Stimulated activated CD8-positive, alpha-beta memory T cell treated with anti-CD3 and anti-CD28 coated beads, Interleukin-4, amount 100 ng/mL, for 48 hours (primary cell): ENCODE results near the gene KDM4B.

Experiments
- DNase-seq: peaks from one replicate; pipeline ENCODE4 v3.0.0-alpha.2; 2020

KDM4B gene

DNA sequence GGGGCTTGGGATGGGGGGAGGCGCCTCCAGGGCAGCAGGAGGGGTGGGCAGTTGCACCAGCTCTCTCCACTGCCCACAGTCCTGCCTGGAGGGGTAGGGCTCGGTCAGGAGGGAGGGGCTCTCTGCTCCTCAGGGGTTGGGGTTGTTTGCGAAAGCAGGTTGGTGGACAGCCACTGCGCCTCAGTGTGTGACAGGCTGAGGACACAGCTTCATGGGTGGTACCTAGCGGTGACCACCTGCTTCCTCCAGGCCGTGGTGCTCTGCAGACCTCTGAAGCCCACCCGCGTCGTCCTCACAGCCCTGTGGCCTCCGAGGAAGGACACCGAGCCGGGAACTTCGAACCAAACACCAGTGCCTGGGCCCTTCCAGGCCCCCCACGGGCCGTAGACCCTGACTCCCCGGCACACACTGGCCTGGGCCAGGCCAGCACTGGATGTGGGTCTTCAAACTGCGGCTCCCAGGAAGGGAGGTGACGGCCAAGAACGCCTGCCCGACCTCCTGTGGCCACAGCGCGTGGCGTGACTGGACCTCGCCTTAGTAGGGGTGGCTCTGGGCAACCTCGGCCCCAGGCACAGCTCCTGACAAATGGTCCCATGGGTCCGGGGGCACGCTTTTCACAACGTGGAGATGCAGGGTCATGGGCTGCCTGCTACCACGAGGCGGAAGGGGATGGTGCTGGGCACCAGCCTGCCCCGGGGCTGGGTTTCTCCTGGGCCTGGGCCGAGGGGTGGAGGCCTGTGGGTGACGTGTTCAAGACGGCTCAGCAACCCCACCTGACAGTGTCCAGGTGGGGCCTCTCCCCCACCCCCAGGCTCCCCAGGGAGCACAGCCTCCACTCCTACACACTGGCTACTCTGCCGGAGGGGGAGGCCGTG lies 173.2 kb downstream of the KDM4B start:
- DNase-seq = no peak

DNA sequence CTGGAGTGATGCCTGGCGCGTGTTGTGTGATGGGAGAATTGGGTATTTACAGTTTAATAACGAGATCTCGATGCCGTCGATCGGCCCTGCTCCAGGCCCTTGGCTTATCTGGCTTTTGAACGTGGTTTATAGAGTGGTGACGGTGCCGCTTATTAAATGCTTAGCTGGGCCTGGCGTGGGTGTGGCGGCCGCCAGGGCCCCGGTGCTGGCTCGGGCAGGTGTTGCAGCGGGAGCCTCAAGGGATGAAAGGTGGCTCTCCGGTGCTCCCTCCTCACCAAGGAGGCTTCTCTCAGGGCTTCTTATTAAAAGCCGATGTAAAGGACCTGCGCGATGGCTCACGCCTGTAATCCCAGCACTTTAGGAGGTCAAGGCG lies 173.8 kb downstream of the KDM4B start:
- no peak for DNase-seq

DNA sequence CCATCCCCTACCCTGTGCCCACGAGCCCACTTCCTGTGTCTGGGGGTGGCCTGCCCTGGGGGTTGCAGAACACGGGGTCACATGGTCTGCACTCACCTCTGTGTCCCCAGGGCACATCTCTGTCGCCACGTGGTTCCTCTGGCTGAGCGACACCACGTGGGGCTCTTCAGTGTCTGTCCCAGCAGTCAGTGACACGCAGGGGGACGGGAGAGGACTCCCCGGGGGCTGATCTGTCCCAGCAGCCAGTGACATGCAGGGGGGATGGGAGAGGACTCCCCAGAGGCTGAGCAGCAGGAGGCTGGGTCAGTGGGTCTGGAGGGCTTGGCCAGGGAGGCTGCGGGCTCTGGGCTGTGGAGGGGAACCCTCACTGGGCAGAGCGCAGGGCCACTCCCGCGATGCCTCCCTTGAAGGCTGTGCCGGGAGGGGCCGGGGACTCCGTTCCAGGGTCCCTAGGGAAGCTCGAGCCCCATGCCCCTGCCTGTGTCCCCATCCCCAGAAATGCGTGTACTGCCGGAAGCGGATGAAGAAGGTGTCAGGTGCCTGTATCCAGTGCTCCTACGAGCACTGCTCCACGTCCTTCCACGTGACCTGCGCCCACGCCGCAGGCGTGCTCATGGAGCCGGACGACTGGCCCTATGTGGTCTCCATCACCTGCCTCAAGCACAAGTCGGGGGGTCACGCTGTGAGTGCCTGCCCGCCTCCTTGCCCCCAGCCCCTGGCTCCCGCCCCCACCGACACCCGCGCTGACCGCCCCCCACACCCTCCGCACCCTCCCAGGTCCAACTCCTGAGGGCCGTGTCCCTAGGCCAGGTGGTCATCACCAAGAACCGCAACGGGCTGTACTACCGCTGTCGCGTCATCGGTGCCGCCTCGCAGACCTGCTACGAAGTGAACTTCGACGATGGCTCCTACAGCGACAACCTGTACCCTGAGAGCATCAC lies 174.8 kb downstream of the KDM4B start:
- no peak for DNase-seq

DNA sequence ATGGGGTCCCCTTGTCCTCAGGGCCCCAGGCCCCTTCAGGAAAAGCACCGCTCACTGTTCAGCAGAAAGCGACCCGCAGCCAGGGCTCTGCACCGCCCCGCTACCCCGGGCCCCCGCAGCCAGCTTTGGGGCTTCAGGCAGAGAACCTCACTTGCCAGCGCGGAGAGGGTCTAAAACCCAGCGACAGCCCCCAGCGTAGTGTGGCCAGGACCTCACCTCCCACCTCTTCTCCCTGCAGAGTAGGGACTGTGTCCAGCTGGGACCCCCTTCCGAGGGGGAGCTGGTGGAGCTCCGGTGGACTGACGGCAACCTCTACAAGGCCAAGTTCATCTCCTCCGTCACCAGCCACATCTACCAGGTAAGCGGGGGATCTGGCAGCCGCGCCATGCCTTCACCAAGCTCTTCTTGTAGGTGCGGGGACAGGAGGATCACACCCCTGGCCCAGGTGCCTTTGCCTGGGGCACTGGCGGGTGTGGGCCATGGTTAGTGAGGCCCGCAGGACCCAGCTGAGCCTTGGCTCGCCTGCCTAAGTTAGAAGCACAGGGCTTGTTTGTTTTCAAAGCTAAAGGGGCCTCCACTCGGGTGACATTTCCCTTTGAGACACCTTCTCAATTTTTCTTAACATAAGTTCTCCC lies 175.7 kb downstream of the KDM4B start:
- no peak for DNase-seq

DNA sequence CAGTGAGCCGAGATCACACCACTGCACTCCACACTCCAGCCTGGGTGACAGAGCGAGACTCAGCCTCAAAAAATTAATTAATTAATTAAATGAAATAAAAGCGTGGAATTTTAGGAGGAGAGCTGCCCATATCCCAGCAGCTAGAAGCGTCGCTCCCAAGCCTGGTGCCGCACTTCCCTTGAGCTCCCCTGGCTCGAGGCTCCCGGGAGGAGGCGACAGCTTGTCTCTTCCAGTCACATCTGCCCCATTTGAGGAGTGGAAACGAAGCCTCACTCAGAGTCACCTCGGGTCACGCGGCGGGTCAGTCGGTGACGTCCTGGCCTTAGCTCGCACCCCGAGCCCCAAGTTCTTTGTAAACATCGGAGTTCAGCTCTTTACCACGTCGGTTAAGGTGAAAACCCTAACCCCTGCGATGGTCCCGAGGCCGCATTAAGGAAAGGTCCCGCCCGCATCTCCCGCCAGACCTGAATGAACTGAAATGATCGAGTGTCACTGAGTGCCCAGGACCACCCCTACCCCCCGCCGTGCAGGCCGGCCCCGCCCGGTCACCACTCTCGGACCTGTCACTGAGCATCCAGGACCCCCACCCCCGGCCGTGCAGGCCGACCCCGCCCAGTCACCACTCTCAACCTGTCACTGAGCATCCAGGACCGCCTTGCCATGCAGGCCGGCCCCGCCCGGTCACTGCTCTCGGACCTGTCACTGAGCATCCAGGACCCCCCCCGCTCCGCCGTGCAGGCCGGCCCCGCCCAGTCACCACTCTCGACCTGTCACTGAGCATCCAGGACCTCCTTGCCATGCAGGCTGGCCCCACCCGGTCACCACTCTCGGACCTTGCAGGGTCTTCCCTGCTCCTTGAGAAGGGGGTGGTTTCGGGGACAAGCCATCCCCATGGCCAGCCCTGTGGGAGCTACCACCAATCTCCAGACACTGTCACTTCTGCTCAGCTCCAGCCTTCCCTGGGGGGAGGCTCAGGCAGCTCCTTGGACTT lies 176.9 kb downstream of the KDM4B start:
- DNase-seq = no peak

DNA sequence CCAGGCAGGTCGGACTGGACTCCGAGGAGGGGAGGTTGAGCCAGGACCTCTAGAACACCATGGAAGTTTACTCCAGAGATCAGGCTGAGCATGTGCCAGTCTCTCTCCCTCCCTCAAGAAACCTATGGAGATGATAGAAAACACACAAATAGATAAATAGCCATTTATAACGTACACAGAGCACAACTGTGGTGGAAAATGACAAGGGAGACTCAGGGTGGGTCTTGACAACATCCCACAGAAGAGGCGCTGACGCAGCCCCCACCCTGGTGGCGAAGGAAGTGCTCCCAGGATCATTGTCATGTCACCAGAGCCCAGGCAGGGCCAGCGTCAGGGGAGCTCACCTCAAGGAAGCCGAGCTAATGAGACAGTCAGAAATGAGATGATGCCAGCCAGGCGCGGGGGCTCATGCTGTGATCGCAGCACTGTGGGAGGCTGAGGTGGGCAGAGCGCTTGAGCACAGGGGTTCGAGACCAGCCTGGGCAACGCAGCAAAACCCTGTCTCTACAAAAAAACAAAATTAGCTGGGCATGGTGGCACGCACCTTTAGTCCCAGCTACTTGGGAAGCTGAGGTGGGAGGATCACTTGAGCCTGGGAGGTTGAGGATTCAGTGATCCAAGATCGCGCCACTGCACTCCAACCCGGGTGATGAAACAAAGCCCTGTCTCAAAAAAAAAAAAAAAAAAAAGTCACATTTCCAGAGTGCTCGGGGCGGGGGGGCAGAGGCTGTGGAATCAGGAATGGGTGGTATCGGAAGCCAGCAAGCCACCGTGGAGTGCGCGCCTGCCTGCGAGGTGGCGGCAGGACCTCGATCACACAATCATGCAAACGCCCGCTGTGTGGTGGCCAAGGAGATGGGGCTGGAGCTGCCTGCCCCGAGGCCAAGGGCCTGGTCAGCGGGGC lies 178.4 kb downstream of the KDM4B start:
- no peak for DNase-seq

DNA sequence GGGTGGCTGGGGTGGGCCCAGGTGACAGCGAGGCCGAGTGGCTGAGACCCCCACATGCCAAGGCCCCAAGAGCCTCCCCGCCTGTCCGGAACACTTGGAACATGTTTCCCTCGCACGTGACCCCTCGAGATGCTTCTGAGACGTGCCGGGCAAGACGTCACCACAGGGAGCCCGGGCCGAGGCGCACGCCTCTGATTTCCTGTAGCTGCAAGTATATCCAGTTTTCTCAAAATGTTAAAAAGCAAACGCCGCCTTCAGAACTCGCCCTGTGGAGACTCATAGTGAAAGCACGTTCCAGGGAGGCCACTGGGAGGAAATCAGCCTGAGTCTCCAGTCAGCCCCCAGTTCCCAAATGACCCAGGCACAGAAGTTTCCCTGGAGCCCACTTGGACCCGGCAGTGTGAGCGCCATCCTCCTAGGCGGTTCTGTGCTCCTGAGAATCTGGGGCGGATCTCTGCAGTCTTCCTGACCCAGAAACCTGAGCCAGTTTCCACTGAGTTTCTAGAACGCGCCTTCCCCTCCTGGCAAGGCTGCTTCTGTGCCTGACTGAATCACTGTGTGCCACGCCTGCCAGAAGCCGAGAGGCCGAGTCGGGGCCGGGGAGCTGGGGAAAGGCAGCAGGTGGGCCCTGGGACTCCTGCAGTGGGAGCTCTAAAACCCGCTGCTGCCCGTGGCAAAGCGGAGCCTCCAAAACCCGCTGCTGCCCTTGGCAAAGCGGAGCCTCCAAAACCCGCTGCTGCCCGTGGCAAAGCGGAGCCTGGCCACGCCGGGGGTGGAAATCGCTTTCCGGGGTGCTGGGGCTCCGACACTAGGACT lies 179.3 kb downstream of the KDM4B start:
- DNase-seq = no peak

DNA sequence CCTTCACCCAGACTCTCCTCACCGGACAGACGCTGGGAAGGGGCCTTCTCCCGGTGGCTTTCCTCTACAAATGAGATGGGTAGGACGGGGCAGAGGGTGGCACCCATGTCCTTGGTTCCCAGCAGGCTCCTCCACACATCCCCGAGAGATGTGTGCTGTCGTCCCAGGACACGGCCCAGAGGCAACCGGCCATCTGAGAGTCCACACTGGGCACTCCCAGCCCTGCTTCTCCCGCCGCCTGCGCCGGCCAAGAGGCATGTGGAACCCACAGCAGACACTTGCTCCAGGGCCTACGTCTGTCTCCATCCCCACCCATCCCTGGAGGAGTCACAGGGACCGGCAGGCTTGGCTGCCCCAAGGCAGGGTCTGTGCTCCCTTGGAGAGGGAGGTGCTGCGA lies 179.9 kb downstream of the KDM4B start:
- no peak for DNase-seq

DNA sequence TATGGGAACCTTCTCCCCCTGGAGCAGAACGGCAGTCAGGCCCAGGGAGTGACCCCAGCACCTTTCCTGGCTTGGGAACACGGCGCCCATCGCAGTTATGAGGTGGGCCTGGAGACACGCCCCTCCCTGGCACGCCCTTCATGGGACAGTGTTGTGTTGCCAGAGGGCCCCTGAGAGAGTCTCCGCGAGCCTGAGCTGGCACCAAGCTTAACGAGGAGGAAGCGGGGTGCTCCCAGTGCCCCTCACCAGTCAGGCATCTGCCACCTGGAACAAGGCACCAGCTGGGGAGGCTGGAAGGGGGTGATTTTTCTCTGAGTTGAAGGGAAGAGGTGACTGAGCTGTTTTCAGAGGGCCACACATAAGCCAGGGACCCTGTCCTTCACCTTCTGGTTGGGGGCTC lies 180.6 kb downstream of the KDM4B start:
- no peak for DNase-seq

DNA sequence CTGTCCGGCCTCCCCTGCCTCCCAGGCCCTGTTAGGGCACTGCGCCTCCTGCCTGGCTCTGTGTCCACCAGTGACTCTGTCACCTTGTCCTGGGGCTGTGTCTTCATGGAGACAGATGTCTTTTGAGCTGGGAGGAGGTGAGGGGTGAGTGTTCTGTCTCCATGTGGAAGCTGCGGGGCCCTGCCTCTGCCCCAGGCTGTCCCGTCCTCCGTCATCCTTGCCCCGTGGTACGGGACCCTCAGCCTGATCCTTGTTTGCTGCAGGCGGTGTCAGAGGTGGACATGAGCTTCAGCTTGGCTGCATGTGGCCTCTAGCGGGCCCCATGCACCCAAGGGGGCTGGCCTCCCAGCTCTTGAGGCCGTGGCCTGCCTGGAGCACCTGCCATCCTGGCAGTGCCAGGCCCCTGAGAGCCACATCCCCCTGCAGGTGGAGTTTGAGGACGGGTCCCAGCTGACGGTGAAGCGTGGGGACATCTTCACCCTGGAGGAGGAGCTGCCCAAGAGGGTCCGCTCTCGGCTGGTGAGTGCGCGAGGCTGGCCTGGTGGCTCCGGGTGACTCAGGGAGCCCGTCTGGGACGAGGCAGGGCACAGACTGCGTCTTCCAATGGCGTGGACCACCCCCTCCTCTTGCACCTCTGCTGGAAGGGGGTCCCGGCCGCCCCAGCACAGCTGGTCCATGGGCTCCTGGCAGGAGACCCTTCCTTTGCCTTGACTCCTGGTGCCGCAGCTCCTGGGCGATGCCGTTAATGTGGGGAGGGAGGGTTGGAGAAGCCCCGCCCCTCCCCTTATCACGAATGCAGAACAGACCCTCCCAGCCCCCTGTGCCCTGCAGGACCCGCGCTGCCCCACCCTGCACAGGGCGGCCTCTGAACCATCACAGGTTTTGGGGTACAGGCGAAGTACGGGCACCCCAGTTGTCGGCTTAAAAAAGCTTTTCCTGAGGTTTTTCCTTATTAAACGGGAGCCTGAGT lies 181.3 kb downstream of the KDM4B start:
- no peak for DNase-seq

DNA sequence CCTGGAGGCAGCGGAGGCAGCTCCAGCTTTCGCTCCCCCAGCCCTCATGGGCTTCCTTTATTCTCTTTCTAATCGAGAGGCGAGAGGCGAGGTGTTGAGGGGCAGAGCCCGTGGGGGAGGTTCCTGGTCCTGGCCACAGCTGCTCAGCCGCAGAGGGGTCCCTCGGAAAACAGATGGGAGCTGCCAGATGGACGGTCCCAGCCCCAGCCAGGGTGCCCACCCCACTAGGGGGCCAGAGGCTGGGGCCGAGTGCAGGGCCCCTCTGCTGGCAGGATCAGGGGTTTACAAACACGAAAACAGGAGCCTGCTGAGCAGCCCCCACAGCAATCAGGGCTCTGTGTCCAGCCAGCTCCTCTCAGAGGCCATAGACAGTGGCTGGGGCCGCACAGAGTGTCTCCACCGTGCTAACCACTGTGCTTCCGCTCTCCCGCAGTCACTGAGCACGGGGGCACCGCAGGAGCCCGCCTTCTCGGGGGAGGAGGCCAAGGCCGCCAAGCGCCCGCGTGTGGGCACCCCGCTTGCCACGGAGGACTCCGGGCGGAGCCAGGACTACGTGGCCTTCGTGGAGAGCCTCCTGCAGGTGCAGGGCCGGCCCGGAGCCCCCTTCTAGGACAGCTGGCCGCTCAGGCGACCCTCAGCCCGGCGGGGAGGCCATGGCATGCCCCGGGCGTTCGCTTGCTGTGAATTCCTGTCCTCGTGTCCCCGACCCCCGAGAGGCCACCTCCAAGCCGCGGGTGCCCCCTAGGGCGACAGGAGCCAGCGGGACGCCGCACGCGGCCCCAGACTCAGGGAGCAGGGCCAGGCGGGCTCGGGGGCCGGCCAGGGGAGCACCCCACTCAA lies 182.2 kb downstream of the KDM4B start:
- no peak for DNase-seq

DNA sequence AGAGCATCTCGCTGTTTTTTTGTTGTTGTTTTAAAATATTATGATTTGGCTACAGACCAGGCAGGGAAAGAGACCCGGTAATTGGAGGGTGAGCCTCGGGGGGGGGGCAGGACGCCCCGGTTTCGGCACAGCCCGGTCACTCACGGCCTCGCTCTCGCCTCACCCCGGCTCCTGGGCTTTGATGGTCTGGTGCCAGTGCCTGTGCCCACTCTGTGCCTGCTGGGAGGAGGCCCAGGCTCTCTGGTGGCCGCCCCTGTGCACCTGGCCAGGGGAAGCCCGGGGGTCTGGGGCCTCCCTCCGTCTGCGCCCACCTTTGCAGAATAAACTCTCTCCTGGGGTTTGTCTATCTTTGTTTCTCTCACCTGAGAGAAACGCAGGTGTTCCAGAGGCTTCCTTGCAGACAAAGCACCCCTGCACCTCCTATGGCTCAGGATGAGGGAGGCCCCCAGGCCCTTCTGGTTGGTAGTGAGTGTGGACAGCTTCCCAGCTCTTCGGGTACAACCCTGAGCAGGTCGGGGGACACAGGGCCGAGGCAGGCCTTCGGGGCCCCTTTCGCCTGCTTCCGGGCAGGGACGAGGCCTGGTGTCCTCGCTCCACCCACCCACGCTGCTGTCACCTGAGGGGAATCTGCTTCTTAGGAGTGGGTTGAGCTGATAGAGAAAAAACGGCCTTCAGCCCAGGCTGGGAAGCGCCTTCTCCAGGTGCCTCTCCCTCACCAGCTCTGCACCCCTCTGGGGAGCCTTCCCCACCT lies 183.3 kb downstream of the KDM4B start:
- no peak for DNase-seq

DNA sequence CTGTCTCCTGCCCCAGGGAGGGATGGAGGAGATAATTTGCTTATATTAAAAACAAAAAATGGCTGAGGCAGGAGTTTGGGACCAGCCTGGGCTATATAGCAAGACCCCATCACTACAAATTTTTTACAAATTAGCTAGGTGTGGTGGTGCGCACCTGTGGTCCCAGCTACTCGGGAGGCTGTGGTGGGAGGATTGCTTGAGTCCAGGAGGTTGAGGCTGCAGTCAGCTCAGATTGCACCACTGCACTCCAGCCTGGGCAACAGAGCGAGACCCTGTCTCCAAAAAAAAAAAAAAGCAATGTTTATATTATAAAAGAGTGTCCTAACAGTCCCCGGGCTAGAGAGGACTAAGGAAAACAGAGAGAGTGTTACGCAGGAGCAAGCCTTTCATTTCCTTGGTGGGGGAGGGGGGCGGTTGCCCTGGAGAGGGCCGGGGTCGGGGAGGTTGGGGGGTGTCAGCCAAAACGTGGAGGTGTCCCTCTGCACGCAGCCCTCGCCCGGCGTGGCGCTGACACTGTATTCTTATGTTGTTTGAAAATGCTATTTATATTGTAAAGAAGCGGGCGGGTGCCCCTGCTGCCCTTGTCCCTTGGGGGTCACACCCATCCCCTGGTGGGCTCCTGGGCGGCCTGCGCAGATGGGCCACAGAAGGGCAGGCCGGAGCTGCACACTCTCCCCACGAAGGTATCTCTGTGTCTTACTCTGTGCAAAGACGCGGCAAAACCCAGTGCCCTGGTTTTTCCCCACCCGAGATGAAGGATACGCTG lies 184.0 kb downstream of the KDM4B start:
- DNase-seq = no peak

DNA sequence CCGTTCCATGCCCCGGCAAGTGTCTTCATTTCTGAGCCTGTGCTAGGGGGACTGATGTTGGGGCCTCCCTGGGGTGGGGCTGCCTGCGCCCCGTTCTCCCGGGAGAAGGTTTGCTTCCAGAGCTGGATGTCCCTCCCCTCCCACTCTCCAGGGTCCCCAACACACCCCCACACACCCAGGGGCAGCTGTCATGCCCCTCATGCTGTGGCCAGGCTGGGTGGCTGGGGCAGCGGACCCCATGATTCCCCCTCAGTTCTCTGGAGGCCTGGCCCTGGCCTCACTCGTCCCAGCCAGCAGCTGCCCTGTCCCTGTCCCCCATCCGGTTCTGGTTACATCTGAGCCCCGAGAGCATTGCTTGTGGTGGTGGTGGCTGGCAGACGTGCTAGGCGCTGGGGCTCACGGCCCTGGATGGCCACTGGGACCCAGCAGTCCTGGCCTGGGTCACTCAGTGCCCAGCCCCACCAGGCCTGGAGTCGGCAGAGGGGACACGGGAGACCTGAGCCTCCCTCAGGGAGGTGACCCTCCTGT lies 184.8 kb downstream of the KDM4B start:
- DNase-seq = no peak

DNA sequence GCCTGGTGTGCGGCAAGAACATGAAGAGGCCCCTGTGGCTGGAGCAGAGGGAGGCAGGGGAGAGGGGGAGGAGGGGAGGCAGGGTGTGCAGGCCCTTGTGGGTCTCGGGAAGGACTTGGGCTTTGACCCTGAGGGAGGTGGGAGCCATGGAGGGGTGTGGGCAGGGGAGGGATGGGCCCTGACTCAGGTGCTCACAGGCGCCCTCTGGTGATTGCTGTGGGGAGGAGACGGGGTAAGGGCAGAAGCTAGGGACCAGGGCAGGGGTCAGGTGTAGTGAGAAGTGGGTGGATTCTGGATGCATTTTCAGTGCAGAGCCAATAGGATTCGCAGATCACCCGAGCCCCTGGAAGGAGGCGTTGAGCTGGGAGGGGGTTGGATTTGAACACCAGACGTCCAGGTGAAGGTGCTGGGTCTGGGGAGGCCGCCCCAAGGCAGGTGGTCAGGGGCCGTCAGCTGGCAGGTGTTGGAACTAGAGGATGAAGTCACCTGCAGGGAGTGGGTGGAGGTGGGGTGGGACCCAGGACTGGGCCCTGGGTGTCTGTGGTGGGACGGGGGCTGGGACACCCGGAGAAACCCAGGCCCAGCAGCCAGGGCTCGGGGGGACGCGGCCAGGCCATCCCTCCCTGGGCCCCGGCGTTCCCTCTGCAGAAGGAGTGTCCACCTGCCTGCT lies 185.4 kb downstream of the KDM4B start:
- peak; percentile 76 for DNase-seq
